Activated T-cell treated with anti-CD3 and anti-CD28 coated beads for 4 hours (primary cell): ENCODE data around the gene CNTNAP4.

Source experiments
- DNase-seq: peaks from one replicate; pipeline ENCODE4 v3.0.0-alpha.2; 2020

The CNTNAP4 gene

GRCh38 chr16:76276745-76277438, at the start of gene CNTNAP4:
CNTNAP4 (plus strand) TSS chr16:76277401; CDS start chr16:76277663, 262 bp downstream.
- DNase-seq: no peak

- no peak for DNase-seq
Observed at GRCh38 chr16:76228546-76229146, 48.6 kb upstream of the CNTNAP4 start.

GRCh38 chr16:76232704-76233103, 44.5 kb upstream of the CNTNAP4 start:
- DNase-seq: no peak

- DNase-seq: no peak
Observed at GRCh38 chr16:76235025-76235424, 42.2 kb upstream of the CNTNAP4 start.

GRCh38 chr16:76235426-76235825, 41.8 kb upstream of the CNTNAP4 start:
- DNase-seq: no peak

GRCh38 chr16:76237471-76237870, 39.7 kb upstream of the CNTNAP4 start:
- no peak for DNase-seq

- no peak for DNase-seq
Observed at GRCh38 chr16:76241755-76242154, 35.4 kb upstream of the CNTNAP4 start.

- no peak for DNase-seq
Observed at GRCh38 chr16:76243620-76244019, 33.6 kb upstream of the CNTNAP4 start.

GRCh38 chr16:76246587-76246986, 30.6 kb upstream of the CNTNAP4 start:
- DNase-seq: no peak

GRCh38 chr16:76265434-76266045, 11.7 kb upstream of the CNTNAP4 start:
- no peak for DNase-seq

GRCh38 chr16:76268824-76269223, 8.4 kb upstream of the CNTNAP4 start:
- no peak for DNase-seq

GRCh38 chr16:76277460-76278030, 344 bp downstream of the CNTNAP4 start:
- no peak for DNase-seq

- DNase-seq: no peak
Observed at GRCh38 chr16:76278086-76278485, 885 bp downstream of the CNTNAP4 start.

- no peak for DNase-seq
Observed at GRCh38 chr16:76278980-76279379, 1.8 kb downstream of the CNTNAP4 start.

GRCh38 chr16:76280421-76281215, 3.4 kb downstream of the CNTNAP4 start:
- DNase-seq: no peak

GRCh38 chr16:76287466-76287865, 10.3 kb downstream of the CNTNAP4 start:
- DNase-seq: no peak

- no peak for DNase-seq
Observed at GRCh38 chr16:76292218-76292617, 15.0 kb downstream of the CNTNAP4 start.

- DNase-seq: no peak
Observed at GRCh38 chr16:76293980-76294379, 16.8 kb downstream of the CNTNAP4 start.

GRCh38 chr16:76294396-76295214, 17.4 kb downstream of the CNTNAP4 start:
- no peak for DNase-seq

- DNase-seq: no peak
Observed at GRCh38 chr16:76297941-76298340, 20.7 kb downstream of the CNTNAP4 start.

- no peak for DNase-seq
Observed at GRCh38 chr16:76303637-76304314, 26.6 kb downstream of the CNTNAP4 start.
